Epithelial cell of umbilical artery (primary cell): ENCODE results near the gene DNAH10. TPM values are rescaled to one million over a fixed set of nuclear protein-coding genes. Genes with fewer than 3 reads are reported as not detected.

Experiments
- total RNA-seq: library from RNA; depleted of rRNA; stranded (reverse); fragments of >200 nt; gene quantifications from 2 replicates; pipeline ENCODE4 v1.2.3, GENCODE V29; 2014

The DNAH10 gene, protein sequence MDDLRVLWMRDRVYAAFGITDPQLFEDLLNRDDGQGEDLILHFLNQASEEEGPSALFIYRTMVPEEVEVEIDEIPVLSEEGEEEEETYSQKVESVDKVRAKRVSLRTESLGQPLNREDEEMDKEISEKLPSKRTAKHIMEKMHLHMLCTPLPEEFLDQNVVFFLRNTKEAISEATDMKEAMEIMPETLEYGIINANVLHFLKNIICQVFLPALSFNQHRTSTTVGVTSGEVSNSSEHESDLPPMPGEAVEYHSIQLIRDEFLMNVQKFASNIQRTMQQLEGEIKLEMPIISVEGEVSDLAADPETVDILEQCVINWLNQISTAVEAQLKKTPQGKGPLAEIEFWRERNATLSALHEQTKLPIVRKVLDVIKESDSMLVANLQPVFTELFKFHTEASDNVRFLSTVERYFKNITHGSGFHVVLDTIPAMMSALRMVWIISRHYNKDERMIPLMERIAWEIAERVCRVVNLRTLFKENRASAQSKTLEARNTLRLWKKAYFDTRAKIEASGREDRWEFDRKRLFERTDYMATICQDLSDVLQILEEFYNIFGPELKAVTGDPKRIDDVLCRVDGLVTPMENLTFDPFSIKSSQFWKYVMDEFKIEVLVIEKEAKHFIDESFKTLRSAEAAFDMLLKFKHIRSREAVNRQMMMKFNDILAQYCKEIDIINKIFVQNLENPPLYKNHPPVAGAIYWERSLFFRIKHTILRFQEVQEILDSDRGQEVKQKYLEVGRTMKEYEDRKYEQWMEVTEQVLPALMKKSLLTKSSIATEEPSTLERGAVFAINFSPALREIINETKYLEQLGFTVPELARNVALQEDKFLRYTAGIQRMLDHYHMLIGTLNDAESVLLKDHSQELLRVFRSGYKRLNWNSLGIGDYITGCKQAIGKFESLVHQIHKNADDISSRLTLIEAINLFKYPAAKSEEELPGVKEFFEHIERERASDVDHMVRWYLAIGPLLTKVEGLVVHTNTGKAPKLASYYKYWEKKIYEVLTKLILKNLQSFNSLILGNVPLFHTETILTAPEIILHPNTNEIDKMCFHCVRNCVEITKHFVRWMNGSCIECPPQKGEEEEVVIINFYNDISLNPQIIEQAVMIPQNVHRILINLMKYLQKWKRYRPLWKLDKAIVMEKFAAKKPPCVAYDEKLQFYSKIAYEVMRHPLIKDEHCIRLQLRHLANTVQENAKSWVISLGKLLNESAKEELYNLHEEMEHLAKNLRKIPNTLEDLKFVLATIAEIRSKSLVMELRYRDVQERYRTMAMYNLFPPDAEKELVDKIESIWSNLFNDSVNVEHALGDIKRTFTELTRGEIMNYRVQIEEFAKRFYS (N-terminal part only)
- total RNA-seq = under 0.01 and 0.15 TPM in 2 replicates

GRCh38 chr12:123761841-123762714 is at the start of gene DNAH10:
Gene DNAH10 (plus strand): TSS chr12:123762301. CDS start chr12:123762337, 36 bp downstream.

GRCh38 chr12:123972457-123973401 is 210.6 kb downstream of the DNAH10 start, which contains the start of the genes CCDC92 and ZNF664:
Gene CCDC92 (minus strand): TSS chr12:123972831. CDS start chr12:123944305, 28,526 bp downstream.
Gene ZNF664 (plus strand): TSS chr12:123973215. CDS start chr12:124012145, 38,930 bp downstream.

Other genes with a start within 250 kb of the DNAH10 start
- 5.2 and 6.5 TPM in 2 replicates for gene RILPL1, start 228.6 kb upstream of the DNAH10 start, total RNA-seq
- gene TMED2, start 177.7 kb upstream of the DNAH10 start, total RNA-seq = 455 and 546 TPM in 2 replicates
- 15.9 and 19.0 TPM in 2 replicates for gene DDX55, start 160.2 kb upstream of the DNAH10 start, total RNA-seq
- gene EIF2B1, start 128.6 kb upstream of the DNAH10 start, total RNA-seq = 46.8 and 63.1 TPM in 2 replicates
- 65.9 and 73.6 TPM in 2 replicates for gene GTF2H3, start 128.5 kb upstream of the DNAH10 start, total RNA-seq
- 4.6 and 8.1 TPM in 2 replicates for gene TCTN2, start 91.2 kb upstream of the DNAH10 start, total RNA-seq
- 20.1 and 27.8 TPM in 2 replicates for gene ATP6V0A2, start 49.9 kb upstream of the DNAH10 start, total RNA-seq
- 3.8 and 4.2 TPM in 2 replicates for gene CCDC92, start 210.5 kb downstream of the DNAH10 start, total RNA-seq
- gene ZNF664, start 210.9 kb downstream of the DNAH10 start, total RNA-seq = 39.0 and 43.8 TPM in 2 replicates